Left lung (tissue), 10 donors: Measurements from ENCODE around the gene ENDOG. TPM values are rescaled to one million over a fixed set of nuclear protein-coding genes. Genes with fewer than 3 reads are reported as not detected.

Experiments used
- ATAC-seq: fragments of 200-7000 bp; cut with Tn5 transposase; one replicate; pipeline ENCODE4 v1.9.1; 2020; ENCODE audit warnings: moderate library complexity
- DNase-seq, 4 donors: peaks; one replicate each; pipeline ENCODE4 v3.0.0-alpha.2; 2013 to 2020
- H3K27ac ChIP-seq, 2 donors: fragments of 200-600 bp; sonication (generic) in 1 of 2; one replicate each; pipeline versions ENCODE4 v1.5.0 to v1.8.0; 2020 to 2021
- H3K27me3 ChIP-seq, 2 donors: fragments of 200-600 bp; sonication (generic) in 1 of 2; one replicate each; pipeline versions ENCODE4 v1.5.0 to v1.8.0; 2020 to 2021
- H3K36me3 ChIP-seq, 2 donors: fragments of 200-600 bp; sonication (generic) in 1 of 2; one replicate each; pipeline versions ENCODE4 v1.5.0 to v1.8.0; 2020 to 2021
- H3K4me1 ChIP-seq, 2 donors: fragments of 200-600 bp; one replicate each; pipeline ENCODE4 v1.8.0; 2021
- H3K4me3 ChIP-seq, 2 donors: fragments of 200-600 bp; sonication (generic) in 1 of 2; one replicate each; pipeline versions ENCODE4 v1.5.0 to v1.8.0; 2020 to 2021; ENCODE audit warnings: mild to moderate bottlenecking in 1 of 2
- H3K9me3 ChIP-seq, 2 donors: fragments of 200-600 bp; sonication (generic) in 1 of 2; one replicate each; pipeline versions ENCODE4 v1.5.0 to v1.8.0; 2020 to 2021
- intact Hi-C, 2 donors: fragments of 100-400 bp; cut with DNase I; formaldehyde crosslinking; loops; one replicate each; pipeline versions ENCODE4 v1.11.2 to v1.14.2; 2022
- polyA plus RNA-seq, 6 donors: library from polyadenylated mRNA; unstranded; fragments of 120-200 nt; gene quantifications; one replicate each; pipeline ENCODE4 v1.2.1, GENCODE V29; 2013; ENCODE audit not compliant: insufficient read length in 6 of 6
- total RNA-seq, 2 donors: library from RNA; stranded (reverse); fragmentation: NEBNext Ultra II Directional; extraction: Animal tissue kit (Norgen Biotek cat#: 25700); gene quantifications; one replicate each; pipeline ENCODE4 v1.2.1, GENCODE V29; 2021
- TF ChIP-seq, protein P1 (sequence below), 2 donors: fragments of 200-600 bp; sonication (generic) in 1 of 2; IDR thresholded peaks; one replicate each; pipeline versions ENCODE4 v1.5.0 to v1.8.0; 2021; ENCODE audit warnings: antibody characterized with exemption in 2 of 2
- donor health status: DM: no; HTN: yes; CAD: no.
- donor health status: DM: no; HTN: no; CAD: no.

ENDOG gene
- total and polyA plus RNA-seq, 8 donors = 2.4 to 24.7 (median 6.7) TPM

DNA sequence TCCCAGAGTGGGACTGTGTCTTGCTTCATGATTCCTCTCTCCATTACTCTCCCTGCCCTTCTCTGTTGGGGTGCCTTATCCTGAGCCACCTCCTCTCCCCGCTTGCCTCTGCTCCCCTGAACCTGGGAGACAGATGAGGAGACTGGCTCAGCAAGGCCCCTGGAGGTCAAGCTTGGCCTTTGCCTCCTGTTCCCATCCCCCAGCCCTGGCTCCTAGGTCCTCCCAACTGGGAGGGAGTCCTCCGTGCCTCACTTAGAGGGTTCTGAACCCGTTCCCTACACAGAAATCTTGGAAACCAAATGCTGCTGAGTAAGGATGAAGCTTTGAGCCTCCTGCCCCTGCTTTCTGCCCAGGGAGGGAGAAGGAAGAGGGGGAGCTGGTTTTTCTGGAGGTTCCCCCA is 9.8 kb upstream of the ENDOG start:
- ATAC-seq (no peak), DNase-seq (no peak)
- no peak overlapping the region for H3K4me3 ChIP-seq
- no peaks in the 10 kb centered on the region for H3K4me1 ChIP-seq
- H3K9me3 ChIP-seq = no peaks in the 10 kb centered on the region
- intact Hi-C loops = no loop called here
- TF ChIP-seq, protein P1, sequence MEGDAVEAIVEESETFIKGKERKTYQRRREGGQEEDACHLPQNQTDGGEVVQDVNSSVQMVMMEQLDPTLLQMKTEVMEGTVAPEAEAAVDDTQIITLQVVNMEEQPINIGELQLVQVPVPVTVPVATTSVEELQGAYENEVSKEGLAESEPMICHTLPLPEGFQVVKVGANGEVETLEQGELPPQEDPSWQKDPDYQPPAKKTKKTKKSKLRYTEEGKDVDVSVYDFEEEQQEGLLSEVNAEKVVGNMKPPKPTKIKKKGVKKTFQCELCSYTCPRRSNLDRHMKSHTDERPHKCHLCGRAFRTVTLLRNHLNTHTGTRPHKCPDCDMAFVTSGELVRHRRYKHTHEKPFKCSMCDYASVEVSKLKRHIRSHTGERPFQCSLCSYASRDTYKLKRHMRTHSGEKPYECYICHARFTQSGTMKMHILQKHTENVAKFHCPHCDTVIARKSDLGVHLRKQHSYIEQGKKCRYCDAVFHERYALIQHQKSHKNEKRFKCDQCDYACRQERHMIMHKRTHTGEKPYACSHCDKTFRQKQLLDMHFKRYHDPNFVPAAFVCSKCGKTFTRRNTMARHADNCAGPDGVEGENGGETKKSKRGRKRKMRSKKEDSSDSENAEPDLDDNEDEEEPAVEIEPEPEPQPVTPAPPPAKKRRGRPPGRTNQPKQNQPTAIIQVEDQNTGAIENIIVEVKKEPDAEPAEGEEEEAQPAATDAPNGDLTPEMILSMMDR (IDR thresholded peaks at IDR 0.05) = no peak
- H3K27me3 ChIP-seq = no peaks in the 10 kb centered on the region
- no peak overlapping the region for H3K27ac ChIP-seq
- H3K36me3 ChIP-seq = peaks cover 0 to 63% of the 10 kb centered on the region in 2 donors

DNA sequence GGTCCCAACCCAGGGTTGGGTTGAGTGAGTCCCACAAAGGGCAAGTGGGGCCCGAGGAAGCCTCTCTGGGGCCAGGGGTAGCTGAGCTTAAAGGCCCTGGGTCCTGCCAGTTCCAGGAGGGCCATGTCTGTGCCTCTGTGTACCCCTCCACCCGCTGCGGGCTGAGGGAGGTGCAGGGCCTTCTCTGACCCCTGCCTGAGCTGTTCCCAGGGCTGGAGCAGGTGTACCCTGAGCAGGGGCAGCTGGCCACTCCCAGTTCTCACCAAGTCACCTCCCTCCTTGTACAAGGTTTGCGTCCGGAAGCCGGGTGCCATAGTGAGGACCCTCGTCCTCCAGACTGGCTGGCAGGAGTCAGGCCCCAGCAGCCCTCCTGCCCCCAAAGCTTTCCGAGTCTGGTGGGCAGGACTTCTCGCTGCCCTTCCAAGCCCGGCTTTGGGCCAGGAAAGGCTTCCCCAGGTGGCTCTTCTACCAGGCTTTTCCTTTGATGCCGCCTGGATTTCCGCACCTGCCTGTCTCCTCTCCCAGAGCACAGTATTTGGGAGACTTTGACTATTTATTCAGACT is 9.2 kb upstream of the ENDOG start:
- TF ChIP-seq, protein P1 (IDR thresholded peaks at IDR 0.05) = no peak
- Histone ChIP-seq H3K27me3 (no peaks in the 10 kb centered on the region), H3K27ac (no peak overlapping the region), H3K36me3 (peaks cover 0 to 58% of the 10 kb centered on the region in 2 donors), H3K4me1 (no peaks in the 10 kb centered on the region), H3K9me3 (no peaks in the 10 kb centered on the region), H3K4me3 (no peak overlapping the region)
- ATAC-seq = no peak
- DNase-seq = peak in 1 of 4 donors; percentile 71
- intact Hi-C loops = no loop called here

DNA sequence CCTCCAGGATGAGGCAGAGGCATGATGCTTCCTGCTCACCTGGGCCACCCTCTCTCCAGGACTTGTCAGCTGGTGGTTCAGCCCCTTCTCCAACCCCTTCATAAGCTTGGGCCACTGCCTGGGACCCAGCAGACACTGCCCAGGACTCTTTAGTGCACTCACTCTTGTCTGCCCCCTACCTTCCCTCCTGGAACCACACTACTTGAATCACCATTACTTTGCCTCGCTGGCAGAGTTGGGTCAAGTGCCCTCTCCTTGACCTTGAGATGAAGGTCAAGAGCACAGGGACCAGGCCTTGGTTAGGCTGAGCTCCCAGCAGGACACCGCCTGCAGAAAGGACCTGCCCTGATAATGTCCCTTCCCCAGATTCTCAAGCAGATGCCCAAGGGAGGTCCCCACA is 8.5 kb upstream of the ENDOG start:
- Histone ChIP-seq H3K27me3 (no peaks in the 10 kb centered on the region), H3K9me3 (no peaks in the 10 kb centered on the region), H3K27ac (no peak overlapping the region), H3K4me1 (no peaks in the 10 kb centered on the region), H3K4me3 (no peak overlapping the region), H3K36me3 (peaks cover 0 to 51% of the 10 kb centered on the region in 2 donors)
- ATAC-seq = peak; percentile 21
- TF ChIP-seq, protein P1 (IDR thresholded peaks at IDR 0.05) = no peak
- intact Hi-C loops = no loop called here
- DNase-seq = no peak

DNA sequence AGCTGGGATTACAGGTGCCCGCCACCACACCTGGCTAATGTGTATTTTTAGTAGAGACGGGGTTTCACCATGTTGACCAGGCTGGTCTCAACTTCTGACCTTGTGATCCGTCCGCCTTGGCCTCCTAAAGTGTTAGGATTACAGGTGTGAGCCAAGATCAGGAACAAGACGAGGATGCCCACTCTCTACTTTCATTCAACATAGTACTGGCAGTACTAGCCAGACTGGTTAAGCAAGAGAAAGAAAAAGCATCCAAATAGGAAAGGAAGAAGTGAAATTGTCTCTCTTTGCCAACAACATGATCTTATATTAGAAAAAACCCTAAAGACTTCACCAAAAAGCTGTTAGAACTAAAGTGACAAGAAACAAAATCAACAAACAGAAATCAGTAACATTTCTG is 7.4 kb upstream of the ENDOG start:
- Histone ChIP-seq H3K36me3 (peaks cover 0 to 40% of the 10 kb centered on the region in 2 donors), H3K4me1 (no peaks in the 10 kb centered on the region), H3K9me3 (no peaks in the 10 kb centered on the region), H3K27ac (no peak overlapping the region), H3K4me3 (no peak overlapping the region), H3K27me3 (no peaks in the 10 kb centered on the region)
- intact Hi-C loops = no loop called here
- ATAC-seq (no peak), DNase-seq (no peak)
- TF ChIP-seq, protein P1 (IDR thresholded peaks at IDR 0.05) = no peak

DNA sequence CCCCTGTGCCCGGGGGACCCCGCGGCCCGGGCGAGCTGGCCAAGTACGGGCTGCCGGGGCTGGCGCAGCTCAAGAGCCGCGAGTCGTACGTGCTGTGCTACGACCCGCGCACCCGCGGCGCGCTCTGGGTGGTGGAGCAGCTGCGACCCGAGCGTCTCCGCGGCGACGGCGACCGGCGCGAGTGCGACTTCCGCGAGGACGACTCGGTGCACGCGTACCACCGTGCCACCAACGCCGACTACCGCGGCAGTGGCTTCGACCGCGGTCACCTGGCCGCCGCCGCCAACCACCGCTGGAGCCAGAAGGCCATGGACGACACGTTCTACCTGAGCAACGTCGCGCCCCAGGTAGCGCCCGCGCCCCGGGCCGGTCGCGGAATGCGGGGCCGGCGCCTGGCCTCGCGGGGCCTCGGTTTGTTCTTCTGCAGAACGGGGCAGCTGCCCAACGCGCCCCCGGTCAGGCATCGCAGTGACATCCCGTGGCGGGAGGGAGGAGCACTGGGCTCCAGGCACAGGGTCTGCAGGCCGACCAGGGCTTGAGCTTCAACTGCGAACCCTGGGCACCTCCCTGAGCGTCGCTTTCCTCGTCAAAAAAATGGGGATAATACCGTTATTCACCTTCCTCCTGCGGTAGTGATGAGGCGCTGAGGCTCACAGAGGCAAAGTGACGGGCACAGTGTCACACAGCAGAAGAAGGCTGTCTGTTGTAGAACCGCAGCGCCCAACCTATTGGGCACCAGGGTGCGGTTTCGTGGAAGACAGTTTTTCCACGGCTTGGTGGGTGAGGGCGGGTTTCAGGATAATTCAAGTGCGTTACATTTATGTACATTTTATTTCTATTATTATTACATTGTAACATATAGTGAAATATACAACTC is 777 bp downstream of the ENDOG start:
- no peaks in the 10 kb centered on the region for H3K9me3 ChIP-seq
- ATAC-seq (peak; percentile 8), DNase-seq (peak in 3 of 4 donors; percentile 31 to 90 (median 37))
- peaks cover 0 to 34% of the 10 kb centered on the region in 2 donors for H3K36me3 ChIP-seq
- peaks cover 0 to 7% of the 10 kb centered on the region in 2 donors for H3K27me3 ChIP-seq
- intact Hi-C loops = no loop called here
- TF ChIP-seq, protein P1 (IDR thresholded peaks at IDR 0.05) = no peak
- peak overlapping the region; percentile 60 to 67 for H3K4me3 ChIP-seq
- H3K27ac ChIP-seq = peak overlapping the region in 1 of 2 donors; percentile 84
- peaks cover 5 to 12% of the 10 kb centered on the region in 2 donors for H3K4me1 ChIP-seq
